Activated CD4-positive, alpha-beta T cell treated with anti-CD3 and anti-CD28 coated beads, Interleukin-2, amount 50 U/mL, for 1 hour (primary cell): ENCODE results near the gene IRGC.

Experiments
- DNase-seq: peaks from one replicate; pipeline ENCODE4 v3.0.0-alpha.2; 2020

IRGC gene

DNA sequence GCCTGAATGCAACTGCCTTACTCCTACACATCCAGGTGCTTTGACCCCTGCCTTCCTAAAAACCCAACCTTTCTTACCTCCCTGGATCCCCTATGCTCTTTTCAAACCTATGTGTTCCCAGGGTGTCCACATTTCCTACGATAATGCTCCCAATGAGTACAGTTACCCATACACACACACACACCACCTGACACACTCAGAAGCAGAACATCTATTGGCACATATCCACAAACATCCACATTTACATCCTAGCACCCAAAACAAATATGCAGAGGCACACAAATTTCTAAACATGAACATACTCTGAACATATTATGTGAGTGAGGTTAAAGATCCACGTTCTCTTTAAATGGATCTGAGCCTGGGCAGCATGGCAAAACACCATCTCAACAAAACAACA is 23.5 kb upstream of the IRGC start:
- DNase-seq = no peak

DNA sequence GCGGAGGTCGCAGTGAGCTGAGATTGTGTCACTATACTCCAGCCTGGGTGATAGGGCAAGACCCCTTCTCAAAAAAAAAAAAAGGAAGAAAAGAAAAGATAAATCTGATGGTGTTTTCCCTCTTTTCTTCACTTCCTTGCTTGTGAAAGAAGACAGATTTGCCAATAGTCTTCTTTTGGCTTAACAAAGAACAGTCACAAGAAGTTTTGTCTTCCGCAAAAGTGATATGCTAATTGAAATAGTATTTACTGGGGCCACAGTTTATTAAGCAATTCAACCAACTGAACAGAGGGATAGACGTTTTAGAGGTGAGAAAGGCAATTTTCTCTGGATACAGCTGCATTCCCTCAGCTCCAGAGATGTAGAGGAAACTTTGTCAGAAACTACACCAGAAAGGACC is 23.0 kb upstream of the IRGC start:
- no peak for DNase-seq

DNA sequence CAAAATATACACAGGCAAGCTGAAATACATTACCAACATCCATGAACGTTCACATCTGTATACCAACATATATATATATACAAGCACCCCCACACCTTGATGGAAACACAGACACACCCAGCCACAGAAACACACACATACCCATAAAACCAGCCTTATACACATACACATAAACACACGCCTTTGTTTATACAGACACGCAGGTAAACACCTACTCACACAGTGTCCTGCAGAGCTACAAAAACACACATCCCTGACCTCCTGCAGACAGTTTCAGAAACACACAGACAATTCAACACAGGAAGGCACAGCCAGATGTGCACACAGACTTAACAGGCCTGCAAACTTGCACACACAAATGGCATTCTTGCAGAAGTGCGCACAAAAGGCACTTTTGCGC is 21.3 kb upstream of the IRGC start:
- DNase-seq = no peak

- no peak for DNase-seq
These were observed 19.7 kb upstream of the IRGC start for GRCh38 chr19:43695985-43696704.

DNA sequence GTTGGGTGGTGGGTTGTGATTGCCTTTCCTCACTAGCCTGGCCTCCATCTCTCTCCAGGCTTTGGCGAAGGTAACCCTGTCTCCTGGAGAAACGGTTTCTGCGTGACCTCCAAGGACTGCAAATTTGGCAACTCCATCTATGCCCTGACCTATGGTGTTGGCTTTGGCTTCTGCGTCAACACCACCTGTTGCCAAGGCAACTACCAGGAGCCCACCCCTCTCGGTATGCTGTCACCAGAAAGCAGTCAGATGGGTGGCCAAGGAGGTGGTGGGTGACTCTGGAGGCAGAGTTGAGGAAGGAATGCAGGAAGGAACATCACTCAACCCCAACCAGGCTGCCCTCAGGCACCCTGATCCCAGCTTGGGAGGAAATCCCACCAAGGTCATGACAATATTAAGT is 18.6 kb upstream of the IRGC start:
- DNase-seq = no peak

- DNase-seq = no peak
These were observed 16.1 kb upstream of the IRGC start for GRCh38 chr19:43699506-43700394.

GRCh38 chr19:43700395-43701000 is 15.4 kb upstream of the IRGC start:
- DNase-seq = no peak

DNA sequence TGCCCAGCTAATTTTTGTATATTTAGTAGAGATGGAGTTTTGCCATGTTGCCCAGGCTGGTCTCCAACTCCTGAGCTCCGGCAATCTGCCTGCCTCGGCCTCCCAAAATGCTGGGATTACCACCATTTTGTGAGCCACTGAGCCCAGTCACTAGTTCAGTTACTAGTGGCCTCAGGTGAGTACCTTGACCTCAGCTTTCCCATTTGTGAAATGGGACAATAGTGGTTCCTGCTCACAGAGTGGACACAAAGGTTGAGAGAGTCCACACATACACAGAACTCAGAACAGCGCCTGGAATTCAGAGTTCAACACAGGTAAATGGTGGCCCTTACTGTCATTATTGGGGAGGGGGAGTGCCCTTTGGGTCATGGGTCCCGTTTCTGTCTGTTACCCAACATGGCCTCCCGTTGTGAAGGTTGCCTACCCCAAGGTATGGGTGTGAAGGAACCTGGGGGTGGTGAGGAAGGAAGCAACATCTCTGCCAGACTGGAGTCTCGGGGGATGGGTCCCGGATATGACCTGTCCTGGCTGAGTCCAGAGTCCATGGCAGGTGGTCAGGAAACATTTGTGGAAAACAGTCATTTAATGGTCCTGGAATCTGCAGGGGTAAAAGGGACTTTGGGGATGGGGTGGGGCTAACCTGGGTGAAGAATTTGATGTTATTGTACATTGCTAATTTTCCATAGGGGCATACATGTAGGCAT is 11.7 kb upstream of the IRGC start:
- no peak for DNase-seq

GRCh38 chr19:43705729-43706128 is 10.1 kb upstream of the IRGC start:
- DNase-seq = no peak

DNA sequence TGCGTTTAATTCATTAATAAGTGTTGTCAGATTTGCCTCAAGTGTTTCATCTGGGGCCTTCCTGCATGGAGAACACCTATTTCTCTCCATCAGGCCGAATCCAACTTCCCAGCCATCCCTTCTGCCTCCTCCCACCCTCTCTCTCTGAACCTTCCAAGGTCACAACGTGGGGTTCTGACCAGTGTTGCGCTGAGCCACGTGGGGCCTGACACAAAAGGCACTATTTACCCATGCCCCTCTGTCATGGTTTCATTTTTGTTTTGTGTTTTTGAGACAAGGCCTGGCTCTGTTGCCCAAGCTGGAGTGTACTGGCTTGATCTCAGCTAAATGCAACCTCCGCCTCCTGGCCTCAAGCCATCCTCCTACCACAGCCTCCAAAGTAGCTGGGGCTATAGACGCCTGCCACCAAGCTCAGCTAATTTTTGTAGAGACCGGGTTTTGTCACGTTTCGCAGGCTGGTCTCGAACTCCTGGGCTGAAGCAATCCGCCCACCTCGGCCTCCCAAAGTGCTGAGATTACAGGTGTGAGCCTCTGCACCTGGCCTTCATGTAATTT is 8.6 kb upstream of the IRGC start:
- DNase-seq = no peak

DNA sequence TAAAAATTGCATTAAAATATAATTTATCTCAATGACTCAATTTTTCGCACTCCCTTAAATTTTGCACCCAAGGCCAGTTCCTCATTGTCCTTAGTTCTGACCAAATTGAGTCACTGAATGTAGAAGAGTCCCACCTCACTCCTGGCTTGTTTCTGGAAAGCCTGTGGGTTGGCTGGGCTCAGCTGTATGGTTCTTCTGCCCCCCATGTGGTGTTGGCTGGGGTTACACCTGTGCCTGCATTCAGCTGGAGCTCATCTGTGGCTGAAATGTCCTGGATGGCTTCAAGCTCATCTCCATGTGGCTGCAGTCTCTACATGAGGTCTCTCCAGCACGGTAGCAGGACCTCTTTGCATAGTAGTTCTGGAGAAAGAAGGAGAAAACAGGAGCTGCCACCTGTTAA is 7.2 kb upstream of the IRGC start:
- DNase-seq = no peak

- DNase-seq = no peak
These were observed 4.0 kb upstream of the IRGC start for GRCh38 chr19:43711751-43712355.

- no peak for DNase-seq
These were observed 2.7 kb upstream of the IRGC start for GRCh38 chr19:43713208-43713607.

GRCh38 chr19:43718627-43719377 is 2.9 kb downstream of the IRGC start:
- no peak for DNase-seq

DNA sequence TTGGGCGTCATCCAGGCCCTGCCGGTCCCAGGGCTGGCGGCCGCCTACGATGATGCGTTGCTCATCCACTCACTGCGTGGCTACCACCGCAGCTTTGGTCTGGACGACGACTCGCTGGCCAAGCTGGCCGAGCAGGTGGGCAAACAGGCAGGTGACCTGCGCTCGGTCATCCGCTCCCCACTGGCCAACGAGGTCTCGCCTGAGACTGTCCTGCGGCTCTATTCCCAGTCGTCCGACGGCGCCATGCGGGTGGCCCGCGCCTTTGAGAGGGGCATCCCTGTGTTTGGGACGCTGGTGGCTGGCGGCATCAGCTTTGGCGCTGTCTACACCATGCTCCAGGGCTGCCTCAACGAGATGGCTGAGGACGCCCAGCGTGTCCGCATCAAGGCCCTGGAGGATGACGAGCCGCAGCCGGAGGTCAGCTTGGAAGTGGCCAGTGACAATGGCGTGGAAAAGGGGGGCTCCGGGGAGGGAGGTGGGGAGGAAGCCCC is 3.5 kb downstream of the IRGC start:
- DNase-seq = no peak

- no peak for DNase-seq
These were observed 4.0 kb downstream of the IRGC start for GRCh38 chr19:43719918-43720317.

DNA sequence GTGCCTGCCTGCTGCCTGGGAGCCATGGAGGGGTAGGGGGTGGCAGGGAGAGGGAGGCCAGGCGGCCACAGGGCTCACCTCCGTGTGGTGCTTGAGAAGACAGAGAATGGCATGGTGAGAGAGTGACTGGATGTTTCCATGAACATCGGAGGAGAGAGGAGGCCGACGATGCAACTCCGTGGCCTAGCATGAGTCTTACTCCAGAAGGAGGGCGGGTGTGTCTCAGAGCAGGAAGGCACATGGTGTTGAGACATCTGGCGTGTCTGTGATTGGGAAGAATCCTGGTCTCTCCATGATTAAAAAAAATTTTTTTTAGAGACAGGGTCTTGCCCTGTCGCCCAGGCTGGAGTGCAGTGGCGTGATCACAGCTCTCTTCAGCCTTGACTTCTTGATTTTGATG is 5.1 kb downstream of the IRGC start:
- no peak for DNase-seq

DNA sequence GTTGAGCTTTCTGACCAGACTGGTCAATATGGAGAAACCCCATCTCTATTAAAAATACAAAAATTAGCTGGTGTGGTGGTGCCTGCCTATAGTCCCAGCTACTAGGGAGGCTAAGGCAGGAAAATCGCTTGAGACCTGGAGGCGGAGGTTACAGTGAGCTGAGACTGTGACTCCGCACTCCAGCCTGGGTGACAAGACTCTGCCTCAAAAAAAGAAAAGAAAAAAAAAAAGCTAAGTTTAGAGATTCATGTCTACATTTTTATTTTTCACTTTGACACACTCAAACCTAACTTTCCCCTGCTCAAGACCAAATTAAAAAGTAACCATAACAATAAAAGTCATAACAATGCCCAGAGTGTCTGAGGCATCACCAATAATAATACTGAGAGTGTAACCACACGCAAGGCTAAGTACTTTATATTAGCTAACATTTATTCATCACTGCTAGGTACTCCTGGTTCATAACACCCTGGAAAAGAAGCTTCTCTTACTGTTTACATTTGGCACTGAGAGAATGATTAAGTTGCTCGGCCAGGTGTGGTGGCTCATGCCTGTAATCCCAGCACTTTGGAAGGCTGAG is 5.7 kb downstream of the IRGC start:
- no peak for DNase-seq

GRCh38 chr19:43723588-43723987 is 7.7 kb downstream of the IRGC start:
- DNase-seq = no peak

DNA sequence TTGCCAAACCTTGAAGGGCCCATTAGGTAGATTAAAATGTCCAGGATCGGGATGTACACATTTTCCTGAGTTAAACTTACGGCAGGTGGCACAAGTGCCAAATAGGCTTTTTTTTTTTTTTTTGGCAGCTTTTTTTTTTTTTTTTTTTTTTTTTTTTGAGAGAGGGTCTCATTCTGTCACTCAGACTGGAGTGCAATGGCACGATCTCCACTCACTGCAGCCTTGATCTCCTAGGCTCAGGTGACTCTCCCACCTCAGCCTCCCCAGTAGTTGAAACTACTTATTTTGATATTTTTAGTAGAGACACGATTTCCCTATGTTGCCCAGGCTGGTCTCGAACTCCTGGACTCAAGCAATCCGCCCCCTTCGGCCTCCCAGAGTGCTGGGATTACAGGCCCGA is 9.0 kb downstream of the IRGC start:
- DNase-seq = no peak

DNA sequence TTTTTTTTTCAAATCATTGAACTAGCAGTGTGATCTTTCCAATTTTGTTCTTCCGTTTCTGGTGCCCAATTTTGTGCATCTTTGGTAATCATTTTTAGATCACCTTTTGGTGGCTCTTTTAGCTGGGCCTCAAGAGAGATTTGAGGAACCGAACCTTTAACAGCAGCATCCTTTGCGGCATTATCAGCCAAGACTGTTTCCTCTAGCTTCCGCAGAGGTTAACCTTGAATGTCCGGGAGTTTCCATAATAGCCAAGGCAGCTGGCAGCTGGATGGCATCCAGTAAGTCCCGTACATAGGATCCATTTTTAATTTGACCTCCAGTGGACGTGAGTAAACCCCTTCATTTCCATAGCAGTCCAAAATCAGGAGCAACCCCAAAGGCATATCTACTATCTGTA is 9.6 kb downstream of the IRGC start:
- DNase-seq = no peak
